Lung (tissue), 12 donors: ENCODE data around the gene NR2C1. TPM values are rescaled to one million over a fixed set of nuclear protein-coding genes. Genes with fewer than 3 reads are reported as not detected.

Source experiments
- ATAC-seq: fragments of 200-7000 bp; cut with Tn5 transposase; one replicate; pipeline ENCODE4 v1.9.1; 2020; ENCODE audit warnings: moderate number of reproducible peaks; ENCODE audit not compliant: insufficient read depth, low FRiP score
- DNase-seq, 3 donors: peaks; one replicate each; pipeline ENCODE4 v3.0.0-alpha.2; 2013 to 2017
- H3K27ac ChIP-seq, 2 donors: one replicate each; pipeline ENCODE4 v1.5.1; 2013; ENCODE audit warnings: mild to moderate bottlenecking in 2 of 2, moderate library complexity in 2 of 2, control low read depth in 1 of 2, inconsistent platforms in 1 of 2, low read depth in 1 of 2, low read length in 1 of 2
- H3K27me3 ChIP-seq, 3 donors: one replicate each; pipeline ENCODE4 v1.5.1; 2013; ENCODE audit warnings: low read length in 2 of 3; ENCODE audit not compliant: control insufficient read depth in 3 of 3, insufficient read depth in 3 of 3
- H3K36me3 ChIP-seq, 4 donors: one replicate each; pipeline ENCODE4 v1.5.1; 2013; ENCODE audit warnings: low read length in 4 of 4, mild to moderate bottlenecking in 1 of 4, moderate library complexity in 1 of 4; ENCODE audit not compliant: control insufficient read depth in 4 of 4, insufficient read depth in 4 of 4
- H3K4me1 ChIP-seq, 5 donors: one replicate each; pipeline ENCODE4 v1.5.1; 2013; ENCODE audit warnings: low read length in 5 of 5, mild to moderate bottlenecking in 2 of 5, moderate library complexity in 1 of 5; ENCODE audit not compliant: control insufficient read depth in 5 of 5, insufficient read depth in 5 of 5
- H3K4me3 ChIP-seq: one replicate; pipeline ENCODE4 v1.5.1; 2013; ENCODE audit warnings: mild to moderate bottlenecking, control low read depth, moderate library complexity
- H3K9ac ChIP-seq, 2 donors: one replicate each; pipeline ENCODE4 v1.5.1; 2013; ENCODE audit warnings: low read length in 2 of 2, control low read depth in 1 of 2; ENCODE audit not compliant: insufficient read depth in 1 of 2
- H3K9me3 ChIP-seq, 4 donors: one replicate each; pipeline ENCODE4 v1.5.1; 2013; ENCODE audit warnings: low read length in 3 of 4, mild to moderate bottlenecking in 1 of 4, moderate library complexity in 1 of 4; ENCODE audit not compliant: control insufficient read depth in 4 of 4, insufficient read depth in 3 of 4
- WGBS, 2 donors: extraction: QIAGEN DNeasy Blood & Tissue Kit; methylation state at CpG; one replicate each; pipeline ENCODE4 v1.1.7; 2013; 5-methylcytosine and 5-hydroxymethylcytosine counted together
- polyA plus RNA-seq, 2 donors: library from polyadenylated mRNA; stranded (reverse); fragments of 200-250 nt; gene quantifications; one replicate each; pipeline ENCODE4 v1.2.1, GENCODE V29; 2013
- total RNA-seq, 2 donors: library from RNA; depleted of rRNA in 1 of 2; stranded (reverse); fragments of >200 nt in 1 of 2; gene quantifications; one replicate each; pipeline ENCODE4 v1.2.1, GENCODE V29; 2014 to 2021
- TF ChIP-seq, protein P1 (sequence below): IDR thresholded peaks from 2 replicates; pipeline ENCODE4 v1.5.1; 2012; ENCODE audit warnings: mild to moderate bottlenecking; ENCODE audit errors: control extremely low read depth, extremely low read depth
- donor health status: control.
- donor health status: control.
- donor health status: Bipolar disorder and iron deficiency.
- donor health status: healthy.
- donor health status: DM: yes; HTN: yes; CAD: no.

NR2C1 gene
- total and polyA plus RNA-seq, 4 donors: 8.6 to 85.2 (median 51.3) TPM

DNA sequence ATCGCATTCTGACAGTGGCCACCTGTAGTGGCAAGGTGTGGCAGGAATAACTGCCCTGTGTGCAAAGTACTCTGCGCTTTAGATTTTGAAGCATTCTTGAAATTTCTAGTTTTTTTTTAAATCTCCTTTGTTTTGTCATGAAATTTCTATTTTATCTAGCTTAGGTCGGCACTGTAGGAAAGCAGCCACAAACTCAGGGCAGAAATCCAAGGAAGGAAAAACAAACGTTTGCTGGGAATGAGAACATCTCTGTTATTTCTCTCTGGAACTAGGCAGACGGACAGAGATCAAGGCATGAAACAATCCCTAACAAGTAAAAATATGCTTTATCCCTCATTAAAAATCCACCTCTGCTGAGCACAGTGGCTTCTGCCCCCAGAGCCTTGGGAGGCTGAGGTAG, 1.3 kb upstream of the NR2C1 start:
- no peak overlapping the region for H3K9ac ChIP-seq
- ATAC-seq (no peak), DNase-seq (no peak)
- H3K36me3 ChIP-seq: peaks cover 0 to 5% (median 2%) of the 10 kb centered on the region in 4 donors
- no peak overlapping the region for H3K4me3 ChIP-seq
- H3K27me3 ChIP-seq: no peaks in the 10 kb centered on the region
- H3K9me3 ChIP-seq: no peaks in the 10 kb centered on the region
- 64 to 78% methylated on average over 5 of the region's 5 CpGs for WGBS, 2 donors
- peaks cover 0 to 5% (median under 1%) of the 10 kb centered on the region in 5 donors for H3K4me1 ChIP-seq
- TF ChIP-seq, protein P1, sequence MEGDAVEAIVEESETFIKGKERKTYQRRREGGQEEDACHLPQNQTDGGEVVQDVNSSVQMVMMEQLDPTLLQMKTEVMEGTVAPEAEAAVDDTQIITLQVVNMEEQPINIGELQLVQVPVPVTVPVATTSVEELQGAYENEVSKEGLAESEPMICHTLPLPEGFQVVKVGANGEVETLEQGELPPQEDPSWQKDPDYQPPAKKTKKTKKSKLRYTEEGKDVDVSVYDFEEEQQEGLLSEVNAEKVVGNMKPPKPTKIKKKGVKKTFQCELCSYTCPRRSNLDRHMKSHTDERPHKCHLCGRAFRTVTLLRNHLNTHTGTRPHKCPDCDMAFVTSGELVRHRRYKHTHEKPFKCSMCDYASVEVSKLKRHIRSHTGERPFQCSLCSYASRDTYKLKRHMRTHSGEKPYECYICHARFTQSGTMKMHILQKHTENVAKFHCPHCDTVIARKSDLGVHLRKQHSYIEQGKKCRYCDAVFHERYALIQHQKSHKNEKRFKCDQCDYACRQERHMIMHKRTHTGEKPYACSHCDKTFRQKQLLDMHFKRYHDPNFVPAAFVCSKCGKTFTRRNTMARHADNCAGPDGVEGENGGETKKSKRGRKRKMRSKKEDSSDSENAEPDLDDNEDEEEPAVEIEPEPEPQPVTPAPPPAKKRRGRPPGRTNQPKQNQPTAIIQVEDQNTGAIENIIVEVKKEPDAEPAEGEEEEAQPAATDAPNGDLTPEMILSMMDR: no peak
- no peak overlapping the region for H3K27ac ChIP-seq

DNA sequence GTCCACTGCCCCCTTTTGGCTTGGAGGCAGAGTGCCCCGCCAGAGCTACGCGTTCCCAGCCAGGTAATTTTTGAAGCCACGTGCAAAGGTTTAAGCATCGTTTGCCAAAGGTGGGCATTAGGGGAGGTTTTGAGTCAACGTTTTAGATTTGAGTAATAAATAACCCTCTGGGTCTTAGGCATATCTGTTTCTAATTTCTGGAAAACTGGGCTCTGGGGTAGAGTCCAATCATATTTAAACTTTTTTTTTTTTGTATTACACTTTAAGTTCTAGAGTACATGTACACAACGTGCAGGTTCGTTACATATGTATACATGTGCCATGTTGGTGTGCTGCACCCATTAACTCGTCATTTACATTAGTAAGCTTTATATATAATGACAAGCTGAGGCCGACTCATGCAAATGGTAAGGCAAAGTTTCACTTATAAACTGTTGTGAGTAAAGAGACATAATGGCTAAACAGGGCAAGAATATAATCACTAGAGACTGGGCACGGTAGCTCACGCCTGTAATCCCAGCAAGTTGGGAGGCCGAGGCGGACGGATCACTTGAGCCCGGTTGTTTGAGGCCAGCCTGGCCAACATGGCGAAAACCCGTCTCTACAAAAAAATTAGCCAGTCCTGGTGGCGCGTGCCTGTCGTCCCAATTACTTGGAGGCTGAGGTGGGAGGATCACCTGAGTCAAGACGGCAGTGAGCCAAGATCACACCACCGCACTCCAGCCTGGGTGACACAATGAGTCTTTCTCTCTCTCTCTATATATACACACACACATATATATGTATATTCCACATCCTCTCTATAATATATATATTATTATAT, 491 bp upstream of the NR2C1 start:
- H3K9me3 ChIP-seq: no peaks in the 10 kb centered on the region
- H3K36me3 ChIP-seq: peaks cover 0 to 5% (median 3%) of the 10 kb centered on the region in 4 donors
- no peak overlapping the region for H3K9ac ChIP-seq
- TF ChIP-seq, protein P1: peak; percentile 76
- no peaks in the 10 kb centered on the region for H3K27me3 ChIP-seq
- H3K27ac ChIP-seq: peak overlapping the region in 1 of 2 donors; percentile 88
- ATAC-seq (no peak), DNase-seq (no peak)
- peak overlapping the region; percentile 90 for H3K4me3 ChIP-seq
- 62 to 63% methylated on average over 23 of the region's 23 CpGs for WGBS, 2 donors
- peaks cover 0 to 5% (median 3%) of the 10 kb centered on the region in 5 donors for H3K4me1 ChIP-seq

DNA sequence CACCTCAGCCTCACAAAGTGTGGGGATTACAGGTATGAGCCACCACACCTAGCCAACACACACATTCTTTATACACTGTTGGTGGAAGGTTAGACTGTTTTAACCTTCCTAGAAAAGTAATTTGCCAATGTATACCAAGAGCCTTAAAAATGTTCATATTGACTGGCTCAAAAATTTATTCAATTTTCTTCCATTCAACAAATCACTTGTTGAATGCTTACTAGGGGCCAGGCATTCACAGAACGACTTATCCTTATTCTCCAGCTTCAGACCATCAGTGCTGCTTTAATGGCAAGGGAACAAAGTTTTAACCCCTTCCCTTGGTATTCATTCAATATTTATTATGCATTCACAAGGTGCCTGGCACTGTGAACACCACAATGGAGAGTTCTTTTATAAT, 3.0 kb downstream of the NR2C1 start:
- WGBS, 2 donors: 91 to 92% methylated on average over 1 of the region's 1 CpG
- Histone ChIP-seq H3K9me3 (no peaks in the 10 kb centered on the region), H3K4me1 (peaks cover 0 to 5% (median 3%) of the 10 kb centered on the region in 5 donors), H3K36me3 (peaks cover 3 to 18% (median 5%) of the 10 kb centered on the region in 4 donors), H3K4me3 (no peak overlapping the region), H3K27ac (no peak overlapping the region), H3K9ac (no peak overlapping the region), H3K27me3 (no peaks in the 10 kb centered on the region)
- no peak for DNase-seq
- TF ChIP-seq, protein P1: no peak
- no peak for ATAC-seq
